GM19035 (cell line): Measurements from ENCODE around the gene HOXD9.

Source experiments
- ATAC-seq: cut with Tn5 transposase; IDR thresholded peaks from one replicate; pipeline ENCODE4 v1.9.1; 2021; ENCODE audit not compliant: unreplicated experiment

The HOXD9 gene

DNA sequence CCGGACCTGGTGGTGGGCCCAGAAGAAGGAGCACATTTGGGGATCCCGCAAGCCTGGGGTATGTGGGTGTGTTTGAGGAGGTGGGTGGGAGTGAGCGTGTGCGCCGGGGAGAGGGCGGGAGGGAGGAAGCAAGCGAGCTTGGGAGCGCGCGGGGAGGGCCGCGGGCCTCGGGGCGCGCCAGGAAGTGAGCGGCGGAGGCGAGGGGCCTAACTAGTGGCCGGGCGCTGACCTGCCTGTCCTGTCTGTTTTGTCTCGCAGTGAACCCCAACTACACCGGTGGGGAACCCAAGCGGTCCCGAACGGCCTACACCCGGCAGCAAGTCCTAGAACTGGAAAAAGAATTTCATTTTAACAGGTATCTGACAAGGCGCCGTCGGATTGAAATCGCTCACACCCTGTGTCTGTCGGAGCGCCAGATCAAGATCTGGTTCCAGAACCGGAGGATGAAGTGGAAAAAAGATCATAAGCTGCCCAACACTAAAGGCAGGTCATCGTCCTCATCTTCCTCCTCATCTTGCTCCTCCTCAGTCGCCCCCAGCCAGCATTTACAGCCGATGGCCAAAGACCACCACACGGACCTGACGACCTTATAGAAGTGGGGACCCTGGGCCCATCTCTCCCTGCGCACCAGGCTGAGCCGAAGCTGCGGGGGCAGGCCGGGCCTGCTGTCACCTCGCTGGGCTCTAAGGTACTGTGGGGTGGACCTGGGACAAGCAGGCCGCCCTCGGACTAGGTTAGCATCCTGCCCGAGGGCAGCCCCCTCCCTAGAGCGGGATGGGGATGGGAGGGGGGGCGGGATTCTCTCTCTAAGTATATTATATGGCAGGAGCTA, 30.0 kb downstream of the HOXD9 start:
- ATAC-seq, result no peak

DNA sequence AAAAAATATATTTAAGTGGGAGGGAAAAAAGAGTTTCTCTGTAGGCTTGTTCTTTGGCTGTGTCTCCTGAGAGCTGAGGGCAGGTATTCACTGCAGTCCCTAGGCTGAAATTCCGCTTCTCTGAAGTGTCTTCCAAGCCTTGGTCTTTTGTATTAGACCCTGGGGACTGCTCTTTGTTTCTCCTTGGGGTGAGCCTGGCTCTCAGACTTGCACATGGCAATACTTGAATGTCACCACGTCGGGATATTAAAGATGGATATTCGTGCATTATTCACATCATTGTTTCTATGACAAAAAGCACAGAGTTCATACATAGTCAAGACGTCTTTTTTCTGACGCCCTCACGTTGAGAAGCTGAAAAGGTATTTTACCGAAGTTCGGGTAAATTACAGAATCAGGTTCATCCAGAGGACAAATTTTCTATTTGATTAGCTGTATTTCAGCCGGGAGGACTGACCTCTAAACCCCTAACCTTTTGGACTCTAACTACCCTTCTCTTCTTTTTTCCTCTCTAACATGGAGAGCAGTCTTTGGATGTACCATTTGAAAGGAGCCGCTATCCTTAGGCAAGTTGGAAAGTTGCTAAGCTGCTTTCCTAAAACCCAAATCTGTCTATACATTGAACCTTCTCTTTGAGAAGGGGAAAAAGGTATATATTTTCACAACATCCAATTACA, 32.2 kb downstream of the HOXD9 start:
- ATAC-seq, result no peak

DNA sequence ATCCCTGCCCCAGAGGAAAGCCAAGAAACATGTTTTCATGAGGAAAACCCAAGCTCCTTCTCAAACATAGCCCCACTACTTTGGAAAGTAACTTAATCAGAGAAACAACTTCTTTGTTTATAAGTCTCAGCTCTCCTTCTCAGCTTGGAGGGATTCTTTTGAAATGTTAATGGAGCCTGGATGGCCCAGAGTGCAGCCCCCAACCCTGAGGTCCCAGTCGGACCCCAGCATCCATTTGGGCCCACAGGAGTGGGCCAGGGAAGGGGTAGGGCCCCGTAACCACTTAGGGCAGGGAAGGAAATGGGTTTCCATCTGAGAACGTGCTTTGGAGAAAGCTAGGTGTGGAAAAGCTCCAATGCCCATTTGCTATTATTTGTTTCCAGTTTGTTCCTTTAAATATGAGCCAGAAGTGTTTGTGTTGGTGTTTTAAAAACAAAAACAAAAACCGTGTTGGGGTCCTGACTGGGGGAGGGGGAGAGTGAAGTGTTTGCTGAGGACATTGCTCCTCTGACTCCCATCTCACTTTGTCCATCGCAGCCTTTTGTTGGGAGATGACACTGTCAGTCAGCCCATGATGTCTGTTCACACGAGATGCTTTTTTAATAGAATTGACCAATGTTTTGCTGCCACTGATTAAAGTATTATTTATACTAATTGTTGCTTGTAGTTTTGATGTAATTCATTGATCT, 33.0 kb downstream of the HOXD9 start:
- no peak for ATAC-seq

DNA sequence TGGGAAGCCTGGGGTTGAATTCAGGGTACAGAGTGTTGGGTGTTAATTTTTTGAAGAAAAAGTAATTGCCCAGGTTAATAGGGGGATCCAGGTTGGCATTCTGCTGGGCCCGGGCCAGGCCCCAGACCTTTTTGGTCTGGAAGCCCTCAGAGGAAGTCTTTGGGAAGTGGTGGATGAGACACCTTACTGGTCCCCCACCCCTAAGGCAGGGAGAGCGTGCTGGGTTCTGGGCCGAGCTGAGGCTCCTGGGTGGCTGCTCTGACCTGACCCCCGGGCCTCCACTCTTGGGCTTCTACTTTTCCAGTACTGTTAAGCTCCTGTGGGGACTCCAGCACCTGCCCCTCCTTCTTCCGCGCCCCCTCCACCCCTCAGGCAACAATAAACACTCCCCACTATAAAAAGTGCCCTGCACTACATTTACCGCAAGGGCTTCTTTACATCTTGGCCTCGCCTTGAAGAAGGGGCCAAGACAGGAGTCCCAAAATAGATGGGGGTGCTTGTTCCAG, 33.8 kb downstream of the HOXD9 start:
- no peak for ATAC-seq

DNA sequence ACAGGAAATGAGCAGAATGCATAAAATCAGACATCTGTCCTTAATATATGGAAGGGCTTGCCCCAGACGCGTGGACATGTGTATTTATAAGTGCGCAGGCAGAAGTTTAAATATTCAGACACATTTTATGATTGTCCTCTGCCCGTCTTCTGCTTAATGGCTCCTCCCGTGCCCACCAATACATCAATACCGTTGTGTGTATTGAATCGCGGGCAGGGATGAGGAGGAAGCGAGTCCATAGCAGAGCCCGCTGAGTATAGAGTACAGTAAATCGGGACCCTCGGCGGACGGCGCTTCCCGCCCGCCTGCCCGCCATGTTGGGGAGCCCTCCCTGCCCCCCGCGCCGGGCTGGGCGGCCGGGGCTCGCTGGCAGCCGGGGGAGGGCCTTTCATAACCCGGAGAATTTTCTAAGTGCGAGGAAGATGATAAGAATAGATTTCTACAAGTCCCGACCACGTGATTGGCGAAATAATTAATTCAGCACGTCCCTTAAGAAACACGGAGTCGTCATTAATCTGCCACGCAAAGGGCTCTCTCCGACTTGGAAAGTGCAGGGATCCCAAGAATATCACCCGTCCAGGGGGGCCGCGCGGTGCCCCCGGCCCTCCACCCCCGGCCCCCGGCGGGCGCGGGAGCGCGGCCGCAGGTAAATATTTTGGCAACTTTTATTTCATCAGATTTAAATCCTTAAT, 34.4 kb downstream of the HOXD9 start, which contains the start of gene HOXD3:
HOXD3 (plus strand) TSS at position 501 of the 692 bp plus-strand sequence. CDS start 11,808 bp downstream, outside the sequence.
- no peak for ATAC-seq

DNA sequence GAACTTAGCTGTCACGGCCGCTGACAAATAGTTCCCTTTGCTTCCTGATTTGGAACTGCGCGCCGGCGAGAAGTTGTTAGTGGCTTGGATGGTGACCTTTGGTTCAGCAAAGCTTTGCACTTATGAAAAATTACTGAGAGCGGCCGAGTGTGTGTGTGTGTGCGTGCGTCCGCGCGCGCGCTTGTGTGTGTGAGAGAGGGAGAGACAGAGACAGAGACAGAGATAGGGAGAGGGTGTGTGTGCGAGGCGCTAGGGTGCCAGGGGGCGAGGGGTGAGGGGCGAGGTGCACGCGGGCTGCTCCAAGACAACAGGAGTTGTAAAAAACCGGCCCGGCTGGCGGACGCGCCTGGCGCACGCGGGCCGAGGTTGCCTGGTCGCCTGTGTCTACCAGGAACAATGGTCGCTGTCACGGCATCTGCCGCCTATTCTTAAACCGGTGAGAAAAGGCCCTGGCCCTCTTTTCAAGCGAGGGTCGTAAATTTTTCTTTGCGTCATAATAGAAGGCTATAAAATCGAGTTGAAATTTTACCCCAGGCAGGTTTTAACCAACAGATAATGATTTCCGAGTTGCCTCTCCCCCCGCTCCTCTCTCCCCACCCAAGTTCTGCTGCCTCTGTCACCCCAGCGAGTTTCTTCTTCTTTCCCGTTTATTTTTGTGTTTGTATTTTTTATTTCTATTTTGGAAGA, 35.1 kb downstream of the HOXD9 start:
- ATAC-seq, result no peak

DNA sequence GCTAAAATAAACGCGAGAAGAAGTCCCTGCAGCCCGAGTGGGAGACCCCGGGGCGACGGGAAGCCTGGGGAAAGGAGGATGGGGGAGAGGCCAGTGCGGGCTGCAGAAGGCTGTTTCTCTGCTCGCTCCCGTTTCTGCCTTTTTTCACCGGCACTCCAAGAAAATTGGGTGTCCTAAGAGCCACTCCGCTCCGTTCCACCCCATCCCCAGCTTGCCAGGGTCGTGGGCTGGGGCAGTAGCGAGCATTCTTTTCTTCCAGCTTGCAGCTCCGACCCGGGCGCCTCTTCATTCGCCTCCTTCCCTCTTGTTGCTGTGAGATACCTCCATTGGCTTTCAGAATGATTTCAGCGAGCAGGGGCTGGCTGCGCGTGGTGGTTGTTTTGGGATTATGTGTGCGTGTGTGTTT, 35.7 kb downstream of the HOXD9 start:
- ATAC-seq, result no peak

DNA sequence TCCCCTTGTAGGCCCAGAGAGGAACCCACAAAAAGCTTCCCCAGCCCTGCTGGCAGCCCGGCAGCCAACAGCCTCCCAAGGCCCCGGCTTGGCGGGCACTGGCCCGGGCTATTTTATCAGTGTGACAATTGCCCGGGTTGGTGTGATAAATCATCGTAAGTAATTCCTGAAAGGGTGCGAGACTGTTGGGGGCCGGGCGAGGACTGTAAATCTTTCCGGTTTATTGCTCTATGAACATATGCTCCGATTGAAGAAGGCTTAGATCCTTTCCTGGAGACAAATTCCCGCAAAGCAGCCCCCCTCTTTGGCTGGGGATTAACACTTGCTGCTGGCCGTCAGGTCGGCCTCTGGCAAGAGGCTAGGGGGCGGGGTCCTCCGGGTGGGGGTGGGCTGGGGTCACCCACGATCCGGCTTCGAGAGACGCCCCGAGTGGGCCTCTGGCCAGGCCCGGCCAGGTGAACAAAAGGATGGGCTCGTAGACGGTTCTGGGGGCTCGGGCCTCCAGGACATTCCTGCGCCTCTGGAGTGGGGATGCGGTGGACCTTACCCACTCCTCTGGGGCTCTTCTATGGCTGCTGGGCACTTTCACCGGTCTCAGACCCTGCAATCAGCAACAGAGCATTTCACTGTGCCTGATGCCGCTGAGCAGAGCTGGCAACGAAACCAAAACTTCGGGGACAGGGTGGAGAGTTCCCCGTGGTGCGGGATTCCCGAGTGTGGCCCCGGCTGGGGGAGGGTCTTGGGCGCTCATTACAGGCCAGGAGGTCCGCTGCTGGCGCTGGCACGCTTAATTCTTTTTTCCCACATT, 36.5 kb downstream of the HOXD9 start:
- ATAC-seq, result no peak

DNA sequence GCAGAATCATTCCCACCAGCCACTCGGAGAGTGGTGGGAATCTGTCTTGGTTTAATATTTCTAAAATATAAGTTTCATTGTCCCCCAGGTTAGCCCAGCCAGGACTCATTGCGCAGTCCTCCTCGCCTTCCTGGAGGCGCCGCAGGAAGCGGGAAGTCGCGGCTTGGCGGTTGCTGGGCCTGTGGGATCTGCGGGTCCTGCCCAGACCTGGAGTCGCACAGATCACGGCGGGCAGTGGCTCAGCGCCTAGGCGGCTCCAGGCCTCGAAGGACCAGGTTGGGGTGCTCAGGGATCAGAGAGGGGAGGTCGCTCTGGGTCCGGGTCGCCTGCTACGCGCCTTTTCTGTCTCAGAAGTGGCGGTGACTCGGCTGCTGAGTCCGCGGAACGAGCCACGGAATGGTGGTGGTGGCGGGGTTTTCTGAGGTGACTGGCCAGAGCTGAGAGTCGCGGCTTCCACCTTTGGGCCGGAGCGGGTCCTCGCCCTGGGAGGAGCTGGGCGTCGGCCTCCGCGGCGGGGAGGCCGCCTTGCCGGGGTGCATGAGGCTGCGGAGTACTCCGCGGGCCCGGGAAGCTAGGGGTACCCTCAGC, 37.2 kb downstream of the HOXD9 start:
- ATAC-seq, result no peak

DNA sequence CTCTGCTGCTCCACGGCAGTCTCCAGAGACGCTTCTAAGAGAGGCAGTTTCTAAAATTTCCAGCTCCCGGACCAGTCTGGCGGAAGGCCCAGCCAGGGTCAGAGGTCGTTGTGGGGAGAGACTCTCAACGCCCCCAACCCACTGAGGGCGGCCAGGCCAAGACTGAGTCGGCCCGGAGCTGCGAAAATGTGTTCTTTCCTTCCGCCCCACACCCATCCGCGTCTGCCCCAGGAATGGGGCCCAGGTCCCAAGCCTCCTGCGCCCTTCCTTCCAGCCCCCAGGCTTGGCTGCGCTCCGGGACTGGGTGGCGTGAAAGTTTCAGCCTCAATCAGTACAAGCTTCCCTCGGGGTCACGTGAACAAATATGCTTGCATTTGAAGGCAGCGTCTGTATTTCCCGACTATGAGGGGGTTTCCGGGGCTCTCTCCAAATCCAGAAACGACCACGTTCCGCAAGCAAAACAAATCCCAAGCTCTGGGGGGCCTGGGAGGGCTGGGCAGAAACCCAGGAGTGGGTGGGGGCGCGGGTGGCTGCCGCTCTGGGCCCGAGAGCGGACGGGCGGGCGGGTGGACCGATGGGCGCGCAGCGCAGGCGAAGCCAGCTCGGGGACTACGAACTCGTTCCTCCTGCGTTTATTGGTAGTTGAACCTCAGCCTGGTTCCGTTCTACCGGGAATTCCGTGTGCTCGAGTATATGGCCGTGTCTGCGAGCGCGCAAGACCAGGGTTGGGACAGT, 37.9 kb downstream of the HOXD9 start:
- no peak for ATAC-seq

DNA sequence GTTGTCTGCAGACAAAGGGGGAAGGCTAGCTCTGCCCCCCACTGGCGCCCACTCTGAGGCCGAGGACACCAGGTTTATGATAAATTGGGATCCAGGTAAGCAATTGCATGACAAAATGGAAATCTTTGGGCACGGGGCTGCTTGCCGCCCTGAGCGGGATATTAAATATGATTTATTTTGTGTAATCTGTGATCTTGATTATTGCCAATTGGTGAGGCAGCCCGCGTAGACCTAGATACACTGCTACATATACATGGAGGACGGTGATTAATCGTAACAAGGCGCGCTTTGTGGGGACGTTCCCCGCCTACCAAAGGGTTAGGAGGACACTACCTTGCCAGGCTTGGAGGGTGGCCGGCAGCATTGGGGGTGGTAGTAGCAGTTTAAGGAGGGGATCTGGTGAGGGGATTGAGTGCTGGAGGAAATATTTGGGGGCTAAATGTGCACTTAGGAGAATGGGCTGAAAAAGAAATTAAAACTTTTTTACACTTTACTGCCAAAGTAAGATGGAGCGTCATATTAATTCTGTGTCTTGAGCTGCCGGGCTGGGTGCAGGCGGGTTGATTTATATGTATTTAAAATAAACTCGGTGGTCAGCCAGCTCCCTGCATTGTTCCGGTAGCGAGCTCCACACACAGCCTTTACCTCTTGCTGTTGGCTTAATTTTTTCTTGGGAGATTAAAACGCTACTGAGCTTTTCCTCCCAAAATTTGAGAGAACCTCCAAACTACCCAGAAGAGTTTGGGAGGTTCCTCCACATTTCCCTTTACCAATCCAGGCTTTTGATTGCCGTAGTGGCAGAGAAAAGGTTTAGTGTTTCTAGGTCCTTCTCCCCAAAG, 38.7 kb downstream of the HOXD9 start:
- ATAC-seq, result no peak

DNA sequence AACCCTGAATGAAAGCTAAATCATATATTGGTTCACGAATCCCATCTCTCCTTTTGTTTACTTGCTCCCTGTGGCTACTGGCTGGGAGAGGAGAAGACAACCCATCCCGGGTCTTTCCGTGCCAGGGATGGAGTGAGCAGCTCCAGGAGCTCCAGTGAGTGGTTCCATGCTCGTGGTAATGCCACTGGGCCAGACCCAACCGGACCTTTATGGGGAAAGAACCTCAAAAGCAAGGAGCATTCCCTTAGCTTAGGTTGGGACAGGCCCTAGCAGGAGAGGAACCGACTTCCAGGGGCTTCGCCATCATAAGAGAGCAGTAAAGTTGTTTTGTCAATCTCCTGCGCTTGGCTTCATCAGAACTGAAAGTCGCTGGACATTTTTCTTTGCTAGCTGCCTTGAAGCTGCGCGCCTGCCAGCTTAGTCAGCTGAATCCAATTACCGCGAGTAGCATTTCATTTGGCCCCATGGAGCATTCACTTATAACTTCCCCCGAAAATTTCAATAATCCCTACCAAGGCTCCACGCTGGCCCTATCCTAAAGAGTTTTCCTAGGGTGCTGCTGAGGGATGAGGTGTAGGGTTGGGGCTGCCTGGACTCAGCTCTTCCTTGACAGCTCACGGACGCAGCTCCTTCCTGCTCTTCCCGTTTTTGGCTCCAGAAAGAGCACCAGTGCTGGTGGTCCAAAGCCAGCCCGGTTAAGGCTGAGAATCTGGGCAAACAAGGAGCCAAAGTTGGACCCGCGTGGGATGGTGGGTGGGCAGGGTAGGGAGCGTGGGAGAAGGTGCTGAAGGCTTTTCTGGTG, 39.5 kb downstream of the HOXD9 start:
- no peak for ATAC-seq

DNA sequence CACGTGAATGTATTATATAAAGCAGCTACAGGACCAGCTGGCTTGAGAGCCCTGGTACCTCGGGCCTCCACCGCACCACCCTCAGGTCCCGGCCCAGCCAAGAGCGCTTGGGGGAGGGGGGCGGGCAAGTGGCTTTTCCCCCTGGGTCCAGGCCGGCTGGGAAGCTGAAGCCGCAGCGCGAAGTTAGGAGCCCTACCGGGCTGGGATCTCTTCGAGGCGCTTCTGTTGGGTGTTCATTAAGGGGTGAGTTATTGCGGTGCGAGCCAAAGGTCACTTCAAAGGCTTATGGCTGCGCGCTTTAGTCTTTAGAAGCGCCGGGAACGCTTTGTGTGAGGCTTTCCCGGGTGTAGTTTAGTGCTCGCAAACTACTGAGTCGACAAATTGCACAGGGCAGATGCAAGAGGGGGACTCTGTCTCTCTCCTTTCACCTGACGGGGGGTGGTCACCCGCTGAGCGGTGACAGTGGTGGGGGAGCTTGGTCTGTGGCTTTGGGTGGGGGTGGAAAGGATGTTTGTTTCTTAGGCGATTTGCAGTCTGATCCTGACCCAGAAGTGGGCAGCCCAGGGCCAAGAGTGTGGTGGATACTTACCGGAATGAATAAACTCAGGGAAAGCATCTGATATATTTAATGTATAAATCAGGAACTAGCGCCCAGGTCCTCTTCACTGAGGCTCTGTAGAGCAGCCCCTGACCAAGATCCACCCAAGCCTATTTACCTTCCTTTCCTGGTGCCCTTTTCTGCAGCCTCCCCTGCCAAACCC, 40.6 kb downstream of the HOXD9 start:
- no peak for ATAC-seq

DNA sequence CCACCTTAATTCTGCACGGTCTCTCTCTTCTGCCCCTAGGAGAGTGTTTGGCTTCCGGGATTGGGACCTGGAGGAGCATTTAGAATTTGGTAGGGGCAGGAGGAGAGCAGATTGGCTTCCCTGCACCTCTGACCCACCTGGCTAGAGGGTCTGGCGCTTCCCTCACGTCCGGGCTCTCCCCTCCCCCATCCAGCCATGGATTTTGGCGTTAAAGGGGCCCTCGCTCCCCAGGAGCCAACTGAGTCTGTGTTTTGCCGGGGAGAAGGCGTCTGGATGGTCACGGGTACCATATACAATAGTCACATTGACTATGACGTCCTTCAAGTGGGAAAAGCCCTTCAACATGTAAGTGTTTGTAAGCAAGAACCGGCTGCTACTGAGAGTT, 41.1 kb downstream of the HOXD9 start:
- no peak for ATAC-seq

DNA sequence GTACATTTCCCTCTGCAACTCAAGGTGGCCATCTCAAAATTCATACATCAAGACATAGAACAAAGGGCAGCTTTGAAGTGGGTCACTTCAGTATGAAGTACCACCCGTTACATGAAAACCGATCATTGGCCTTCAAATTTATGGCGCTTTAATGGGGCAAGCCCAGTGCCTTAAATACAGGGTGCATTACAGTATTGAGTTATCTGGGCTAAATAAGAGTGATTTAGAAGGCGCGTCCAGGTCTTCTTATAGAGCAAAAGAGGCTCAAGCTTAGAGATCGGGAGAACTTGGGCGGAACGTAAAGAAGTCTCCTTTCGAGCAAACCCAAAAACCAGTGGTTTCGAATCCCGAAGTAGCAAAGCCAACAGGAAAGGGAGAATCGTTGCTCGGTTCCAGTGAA, 41.7 kb downstream of the HOXD9 start:
- ATAC-seq, result no peak
